Measurements from ENCODE around the gene CTU2.

The CTU2 gene

GRCh38 chr16:88754109-88754911 is 48.0 kb downstream of the CTU2 start:
- H3K36me3 ChIP-seq (ENCODE audit: control insufficient read depth in 1 of 2, insufficient read depth in 2 of 2, low read length in 2 of 2), result peaks cover 0 to 9% of the 10 kb centered on the region in 2 donors
- no peaks in the 10 kb centered on the region for H3K9me3 ChIP-seq (ENCODE audit: control insufficient read depth in 1 of 2, low read length in 2 of 2)
- H3K27me3 ChIP-seq (ENCODE audit: low read depth, low read length), result no peaks in the 10 kb centered on the region
- H3K4me3 ChIP-seq (ENCODE audit: low read depth in 1 of 2, low read length in 2 of 2), result no peak overlapping the region
- H3K27ac ChIP-seq (ENCODE audit: low read length), result no peak overlapping the region
- peaks cover 0 to 13% of the 10 kb centered on the region in 2 donors for H3K4me1 ChIP-seq (ENCODE audit: control insufficient read depth in 1 of 2, insufficient read depth in 2 of 2, low read length in 2 of 2)

GRCh38 chr16:88754912-88755744 is 48.8 kb downstream of the CTU2 start:
- H3K9me3 ChIP-seq (ENCODE audit: control insufficient read depth in 1 of 2, low read length in 2 of 2), result no peaks in the 10 kb centered on the region
- peaks cover 0 to 9% of the 10 kb centered on the region in 2 donors for H3K36me3 ChIP-seq (ENCODE audit: control insufficient read depth in 1 of 2, insufficient read depth in 2 of 2, low read length in 2 of 2)
- H3K4me3 ChIP-seq (ENCODE audit: low read depth in 1 of 2, low read length in 2 of 2), result no peak overlapping the region
- no peaks in the 10 kb centered on the region for H3K27me3 ChIP-seq (ENCODE audit: low read depth, low read length)
- H3K4me1 ChIP-seq (ENCODE audit: control insufficient read depth in 1 of 2, insufficient read depth in 2 of 2, low read length in 2 of 2), result peaks cover 0 to 21% of the 10 kb centered on the region in 2 donors
- no peak overlapping the region for H3K27ac ChIP-seq (ENCODE audit: low read length)

GRCh38 chr16:88755745-88756443 is 49.6 kb downstream of the CTU2 start:
- no peaks in the 10 kb centered on the region for H3K9me3 ChIP-seq (ENCODE audit: control insufficient read depth in 1 of 2, low read length in 2 of 2)
- no peak overlapping the region for H3K4me3 ChIP-seq (ENCODE audit: low read depth in 1 of 2, low read length in 2 of 2)
- peaks cover 0 to 28% of the 10 kb centered on the region in 2 donors for H3K4me1 ChIP-seq (ENCODE audit: control insufficient read depth in 1 of 2, insufficient read depth in 2 of 2, low read length in 2 of 2)
- H3K27ac ChIP-seq (ENCODE audit: low read length), result no peak overlapping the region
- H3K27me3 ChIP-seq (ENCODE audit: low read depth, low read length), result no peaks in the 10 kb centered on the region
- peaks cover 0 to 9% of the 10 kb centered on the region in 2 donors for H3K36me3 ChIP-seq (ENCODE audit: control insufficient read depth in 1 of 2, insufficient read depth in 2 of 2, low read length in 2 of 2)

GRCh38 chr16:88758227-88758943 is 52.1 kb downstream of the CTU2 start:
- Histone ChIP-seq H3K4me1 (ENCODE audit: control insufficient read depth in 1 of 2, insufficient read depth in 2 of 2, low read length in 2 of 2) (peaks cover 0 to 48% of the 10 kb centered on the region in 2 donors), H3K36me3 (ENCODE audit: control insufficient read depth in 1 of 2, insufficient read depth in 2 of 2, low read length in 2 of 2) (no peaks in the 10 kb centered on the region), H3K4me3 (ENCODE audit: low read depth in 1 of 2, low read length in 2 of 2) (no peak overlapping the region), H3K9me3 (ENCODE audit: control insufficient read depth in 1 of 2, low read length in 2 of 2) (no peaks in the 10 kb centered on the region), H3K27me3 (ENCODE audit: low read depth, low read length) (no peaks in the 10 kb centered on the region), H3K27ac (ENCODE audit: low read length) (peak overlapping the region; percentile 31)

- Histone ChIP-seq H3K36me3 (ENCODE audit: control insufficient read depth in 1 of 2, insufficient read depth in 2 of 2, low read length in 2 of 2) (no peaks in the 10 kb centered on the region), H3K4me3 (ENCODE audit: low read depth in 1 of 2, low read length in 2 of 2) (peak overlapping the region; percentile 19), H3K27ac (ENCODE audit: low read length) (no peak overlapping the region), H3K9me3 (ENCODE audit: control insufficient read depth in 1 of 2, low read length in 2 of 2) (no peaks in the 10 kb centered on the region), H3K27me3 (ENCODE audit: low read depth, low read length) (no peaks in the 10 kb centered on the region), H3K4me1 (ENCODE audit: control insufficient read depth in 1 of 2, insufficient read depth in 2 of 2, low read length in 2 of 2) (peaks cover 0 to 48% of the 10 kb centered on the region in 2 donors)
Measured at GRCh38 chr16:88758944-88759244, 52.6 kb downstream of the CTU2 start.

- H3K9me3 ChIP-seq (ENCODE audit: control insufficient read depth in 1 of 2, low read length in 2 of 2), result no peaks in the 10 kb centered on the region
- H3K27me3 ChIP-seq (ENCODE audit: low read depth, low read length), result no peaks in the 10 kb centered on the region
- no peak overlapping the region for H3K27ac ChIP-seq (ENCODE audit: low read length)
- no peaks in the 10 kb centered on the region for H3K36me3 ChIP-seq (ENCODE audit: control insufficient read depth in 1 of 2, insufficient read depth in 2 of 2, low read length in 2 of 2)
- peaks cover 0 to 48% of the 10 kb centered on the region in 2 donors for H3K4me1 ChIP-seq (ENCODE audit: control insufficient read depth in 1 of 2, insufficient read depth in 2 of 2, low read length in 2 of 2)
- H3K4me3 ChIP-seq (ENCODE audit: low read depth in 1 of 2, low read length in 2 of 2), result peak overlapping the region; percentile 19
Measured at GRCh38 chr16:88759245-88759975, 53.1 kb downstream of the CTU2 start.

- H3K4me3 ChIP-seq (ENCODE audit: low read depth in 1 of 2, low read length in 2 of 2), result peak overlapping the region in 1 of 2 donors; percentile 19
- no peaks in the 10 kb centered on the region for H3K27me3 ChIP-seq (ENCODE audit: low read depth, low read length)
- H3K9me3 ChIP-seq (ENCODE audit: control insufficient read depth in 1 of 2, low read length in 2 of 2), result no peaks in the 10 kb centered on the region
- peaks cover 0 to 46% of the 10 kb centered on the region in 2 donors for H3K4me1 ChIP-seq (ENCODE audit: control insufficient read depth in 1 of 2, insufficient read depth in 2 of 2, low read length in 2 of 2)
- no peaks in the 10 kb centered on the region for H3K36me3 ChIP-seq (ENCODE audit: control insufficient read depth in 1 of 2, insufficient read depth in 2 of 2, low read length in 2 of 2)
- H3K27ac ChIP-seq (ENCODE audit: low read length), result peak overlapping the region; percentile 8
Measured at GRCh38 chr16:88759976-88760350, 53.7 kb downstream of the CTU2 start.

GRCh38 chr16:88760424-88761142 is 54.3 kb downstream of the CTU2 start:
- H3K27me3 ChIP-seq (ENCODE audit: low read depth, low read length), result no peaks in the 10 kb centered on the region
- H3K4me1 ChIP-seq (ENCODE audit: control insufficient read depth in 1 of 2, insufficient read depth in 2 of 2, low read length in 2 of 2), result peaks cover 0 to 49% of the 10 kb centered on the region in 2 donors
- peak overlapping the region; percentile 8 for H3K27ac ChIP-seq (ENCODE audit: low read length)
- H3K36me3 ChIP-seq (ENCODE audit: control insufficient read depth in 1 of 2, insufficient read depth in 2 of 2, low read length in 2 of 2), result no peaks in the 10 kb centered on the region
- H3K9me3 ChIP-seq (ENCODE audit: control insufficient read depth in 1 of 2, low read length in 2 of 2), result no peaks in the 10 kb centered on the region
- H3K4me3 ChIP-seq (ENCODE audit: low read depth in 1 of 2, low read length in 2 of 2), result peak overlapping the region in 1 of 2 donors; percentile 19

GRCh38 chr16:88761143-88761534 is 54.8 kb downstream of the CTU2 start:
- Histone ChIP-seq H3K4me1 (ENCODE audit: control insufficient read depth in 1 of 2, insufficient read depth in 2 of 2, low read length in 2 of 2) (peaks cover 0 to 49% of the 10 kb centered on the region in 2 donors), H3K27ac (ENCODE audit: low read length) (no peak overlapping the region), H3K9me3 (ENCODE audit: control insufficient read depth in 1 of 2, low read length in 2 of 2) (no peaks in the 10 kb centered on the region), H3K27me3 (ENCODE audit: low read depth, low read length) (no peaks in the 10 kb centered on the region), H3K36me3 (ENCODE audit: control insufficient read depth in 1 of 2, insufficient read depth in 2 of 2, low read length in 2 of 2) (no peaks in the 10 kb centered on the region), H3K4me3 (ENCODE audit: low read depth in 1 of 2, low read length in 2 of 2) (no peak overlapping the region)

- H3K27ac ChIP-seq (ENCODE audit: low read length), result no peak overlapping the region
- H3K4me1 ChIP-seq (ENCODE audit: control insufficient read depth in 1 of 2, insufficient read depth in 2 of 2, low read length in 2 of 2), result peaks cover 0 to 55% of the 10 kb centered on the region in 2 donors
- no peaks in the 10 kb centered on the region for H3K27me3 ChIP-seq (ENCODE audit: low read depth, low read length)
- no peaks in the 10 kb centered on the region for H3K36me3 ChIP-seq (ENCODE audit: control insufficient read depth in 1 of 2, insufficient read depth in 2 of 2, low read length in 2 of 2)
- no peak overlapping the region for H3K4me3 ChIP-seq (ENCODE audit: low read depth in 1 of 2, low read length in 2 of 2)
- H3K9me3 ChIP-seq (ENCODE audit: control insufficient read depth in 1 of 2, low read length in 2 of 2), result no peaks in the 10 kb centered on the region
Measured at GRCh38 chr16:88761830-88762229, 55.5 kb downstream of the CTU2 start.
